ENCODE measurements around the gene SLAMF9.
"Not testable (repeated sequence)": the region's sequence is repeated elsewhere in the genome, so short reads cannot be mapped to it uniquely, and the experiment has no call there.

The SLAMF9 gene

GRCh38 chr1:159920202-159920601, 33.8 kb downstream of the SLAMF9 start:
- DNase-seq, result no peak

- DNase-seq, result no peak
Observed at GRCh38 chr1:159919236-159919865, 34.7 kb downstream of the SLAMF9 start.

GRCh38 chr1:159918352-159919200, 35.5 kb downstream of the SLAMF9 start:
- no peak for DNase-seq

- DNase-seq, result no peak
Observed at GRCh38 chr1:159917533-159918351, 36.3 kb downstream of the SLAMF9 start.

- DNase-seq, result peak; percentile 82
Observed at GRCh38 chr1:159916242-159917051, 37.6 kb downstream of the SLAMF9 start.

- DNase-seq, result no peak
Observed at GRCh38 chr1:159915571-159916241, 38.3 kb downstream of the SLAMF9 start.

- DNase-seq, result peak; percentile 69
Observed at GRCh38 chr1:159914252-159915018, 39.6 kb downstream of the SLAMF9 start.

GRCh38 chr1:159913451-159914192, 40.4 kb downstream of the SLAMF9 start:
- DNase-seq, result peak; percentile 7

- DNase-seq, result no peak
Observed at GRCh38 chr1:159911326-159912070, 42.5 kb downstream of the SLAMF9 start.

GRCh38 chr1:159908031-159908940, 45.8 kb downstream of the SLAMF9 start:
- DNase-seq, result no peak

GRCh38 chr1:159906960-159907359, 47.1 kb downstream of the SLAMF9 start:
- DNase-seq, result no peak

GRCh38 chr1:159904036-159904435, 50.0 kb downstream of the SLAMF9 start:
- DNase-seq, result not testable (repeated sequence)

- no peak for DNase-seq
Observed at GRCh38 chr1:159902541-159902940, 51.5 kb downstream of the SLAMF9 start.

Measured in NCI-H345 (cell line).